Neural crest cell (in vitro differentiated cells): ENCODE results near the gene PRRC2A. TPM values are rescaled to one million over a fixed set of nuclear protein-coding genes. Genes with fewer than 3 reads are reported as not detected.

Experiments
- DNase-seq: peaks from one replicate; pipeline ENCODE4 v3.0.0; 2021; ENCODE audit warnings: low read depth, mixed read lengths, low spot score
- H3K27ac Mint-ChIP-seq: one replicate; pipeline ENCODE4 v1.8.0; 2021; ENCODE audit warnings: mild to moderate bottlenecking, mixed read lengths; ENCODE audit not compliant: unreplicated experiment
- H3K27me3 Mint-ChIP-seq: 2 replicates; pipeline ENCODE4 v1.8.0; 2021; ENCODE audit warnings: low read depth, mild to moderate bottlenecking, mixed read lengths
- H3K36me3 Mint-ChIP-seq: 2 replicates; pipeline ENCODE4 v1.8.0; 2021; ENCODE audit warnings: low read depth, mild to moderate bottlenecking, mixed read lengths
- H3K4me1 Mint-ChIP-seq: 2 replicates; pipeline ENCODE4 v1.8.0; 2021; ENCODE audit warnings: mixed read lengths
- H3K4me3 Mint-ChIP-seq: one replicate; pipeline ENCODE4 v1.8.0; 2021; ENCODE audit warnings: mild to moderate bottlenecking, mixed read lengths
- H3K9me3 Mint-ChIP-seq: 2 replicates; pipeline ENCODE4 v1.8.0; 2021; ENCODE audit warnings: mixed read lengths
- total RNA-seq: library from RNA; stranded (reverse); gene quantifications from 2 replicates; pipeline ENCODE4 v1.2.1, GENCODE V29; 2021
- TF ChIP-seq, protein P1 (sequence below): fragments of 200-600 bp; sonication (generic); conservative IDR thresholded peaks from 2 replicates; pipeline ENCODE4 v1.5.0; 2021; ENCODE audit warnings: antibody characterized with exemption, mild to moderate bottlenecking

The PRRC2A gene
- total RNA-seq, 1 donor from 2014 or later = 356 TPM

DNA sequence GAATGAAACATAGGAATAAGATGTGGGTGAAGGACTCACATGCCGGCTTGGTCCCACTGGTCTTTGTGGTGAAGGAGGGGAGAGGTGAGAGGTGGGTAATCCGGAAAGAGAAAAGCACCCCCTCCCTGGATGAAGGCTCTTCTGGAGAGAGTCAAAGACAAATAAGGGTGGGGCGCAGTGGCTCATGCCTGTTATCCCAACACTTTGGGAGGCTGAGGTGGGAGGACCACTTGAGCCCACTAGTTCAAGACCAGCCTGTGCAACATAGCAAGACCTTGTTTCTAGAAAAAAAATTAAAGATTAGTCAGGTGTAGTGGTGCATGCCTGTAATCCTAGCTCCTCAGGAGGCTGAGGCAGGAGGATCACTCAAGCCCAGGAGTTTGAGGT is 41.4 kb upstream of the PRRC2A start:
- peaks cover 15% of the 10 kb centered on the region for H3K27me3 Mint-ChIP-seq
- H3K4me1 Mint-ChIP-seq = peaks cover 16% of the 10 kb centered on the region
- H3K27ac Mint-ChIP-seq = no peak overlapping the region
- no peak overlapping the region for H3K4me3 Mint-ChIP-seq
- TF ChIP-seq, protein P1, sequence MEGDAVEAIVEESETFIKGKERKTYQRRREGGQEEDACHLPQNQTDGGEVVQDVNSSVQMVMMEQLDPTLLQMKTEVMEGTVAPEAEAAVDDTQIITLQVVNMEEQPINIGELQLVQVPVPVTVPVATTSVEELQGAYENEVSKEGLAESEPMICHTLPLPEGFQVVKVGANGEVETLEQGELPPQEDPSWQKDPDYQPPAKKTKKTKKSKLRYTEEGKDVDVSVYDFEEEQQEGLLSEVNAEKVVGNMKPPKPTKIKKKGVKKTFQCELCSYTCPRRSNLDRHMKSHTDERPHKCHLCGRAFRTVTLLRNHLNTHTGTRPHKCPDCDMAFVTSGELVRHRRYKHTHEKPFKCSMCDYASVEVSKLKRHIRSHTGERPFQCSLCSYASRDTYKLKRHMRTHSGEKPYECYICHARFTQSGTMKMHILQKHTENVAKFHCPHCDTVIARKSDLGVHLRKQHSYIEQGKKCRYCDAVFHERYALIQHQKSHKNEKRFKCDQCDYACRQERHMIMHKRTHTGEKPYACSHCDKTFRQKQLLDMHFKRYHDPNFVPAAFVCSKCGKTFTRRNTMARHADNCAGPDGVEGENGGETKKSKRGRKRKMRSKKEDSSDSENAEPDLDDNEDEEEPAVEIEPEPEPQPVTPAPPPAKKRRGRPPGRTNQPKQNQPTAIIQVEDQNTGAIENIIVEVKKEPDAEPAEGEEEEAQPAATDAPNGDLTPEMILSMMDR = no peak
- DNase-seq = no peak
- H3K36me3 Mint-ChIP-seq = no peaks in the 10 kb centered on the region
- no peaks in the 10 kb centered on the region for H3K9me3 Mint-ChIP-seq

DNA sequence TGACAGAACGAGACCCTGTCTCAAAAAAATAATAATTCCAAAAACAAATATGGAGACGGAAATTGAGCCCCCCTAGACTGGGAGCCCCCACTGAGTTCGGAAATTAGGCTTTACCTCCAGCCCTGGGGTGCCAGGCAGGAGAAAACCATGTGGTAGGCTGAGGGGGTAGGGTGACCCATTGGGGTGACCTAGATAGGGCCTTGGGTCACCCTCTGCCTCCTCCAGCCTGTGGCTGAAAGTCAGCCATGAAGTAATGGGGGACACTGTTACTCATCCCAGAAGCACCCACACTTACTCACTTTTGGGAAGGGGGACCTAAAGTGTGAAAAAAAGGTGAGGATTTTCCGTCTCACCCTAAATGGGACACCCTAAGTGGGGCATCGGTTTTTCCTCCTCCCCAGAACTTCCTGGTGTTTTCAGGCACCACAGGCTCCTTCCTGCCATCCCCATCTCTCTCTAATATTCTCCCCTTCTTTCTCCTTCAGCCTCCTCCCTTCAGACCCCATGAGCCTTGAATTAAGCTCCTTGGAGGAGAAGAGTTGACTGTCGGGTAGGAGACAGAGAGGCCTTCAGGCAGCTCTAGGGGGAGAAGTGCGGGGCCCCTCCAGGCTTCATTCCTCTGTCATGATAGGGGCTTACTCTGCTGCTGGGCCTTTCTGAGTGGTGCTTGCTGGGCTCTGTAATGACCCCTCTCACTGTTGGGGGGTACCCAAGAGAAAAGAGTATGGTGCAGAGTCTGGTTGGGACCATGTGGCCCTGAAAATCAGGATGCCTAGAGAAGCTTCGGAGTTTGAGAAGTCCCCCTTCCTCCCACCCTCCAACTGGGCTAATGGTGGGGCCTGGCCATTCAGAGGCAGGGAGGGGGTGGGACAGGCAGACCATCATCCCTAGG is 40.7 kb upstream of the PRRC2A start:
- Mint-ChIP-seq H3K27me3 (peaks cover 15% of the 10 kb centered on the region), H3K9me3 (no peaks in the 10 kb centered on the region), H3K4me3 (peak overlapping the region; percentile 66), H3K36me3 (no peaks in the 10 kb centered on the region), H3K4me1 (peaks cover 16% of the 10 kb centered on the region), H3K27ac (no peak overlapping the region)
- TF ChIP-seq, protein P1 = no peak
- DNase-seq = no peak

DNA sequence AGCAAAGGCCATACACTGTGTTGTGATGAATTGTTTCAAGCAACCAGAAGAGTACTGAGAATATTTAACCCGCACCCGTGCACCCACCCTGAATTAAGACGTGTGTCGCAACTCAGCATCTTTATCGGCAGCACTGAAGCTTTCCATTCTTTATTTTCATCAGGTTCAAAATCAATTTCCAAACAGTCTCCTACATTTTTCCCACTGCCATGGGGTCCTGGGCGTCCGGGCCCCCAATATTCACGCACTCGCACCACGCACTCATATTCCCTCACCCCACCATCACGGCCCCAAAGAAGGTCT is 40.1 kb upstream of the PRRC2A start:
- H3K4me3 Mint-ChIP-seq = peak overlapping the region; percentile 66
- no peaks in the 10 kb centered on the region for H3K36me3 Mint-ChIP-seq
- TF ChIP-seq, protein P1 = no peak
- DNase-seq = no peak
- peaks cover 16% of the 10 kb centered on the region for H3K4me1 Mint-ChIP-seq
- no peak overlapping the region for H3K27ac Mint-ChIP-seq
- peaks cover 15% of the 10 kb centered on the region for H3K27me3 Mint-ChIP-seq
- H3K9me3 Mint-ChIP-seq = no peaks in the 10 kb centered on the region

DNA sequence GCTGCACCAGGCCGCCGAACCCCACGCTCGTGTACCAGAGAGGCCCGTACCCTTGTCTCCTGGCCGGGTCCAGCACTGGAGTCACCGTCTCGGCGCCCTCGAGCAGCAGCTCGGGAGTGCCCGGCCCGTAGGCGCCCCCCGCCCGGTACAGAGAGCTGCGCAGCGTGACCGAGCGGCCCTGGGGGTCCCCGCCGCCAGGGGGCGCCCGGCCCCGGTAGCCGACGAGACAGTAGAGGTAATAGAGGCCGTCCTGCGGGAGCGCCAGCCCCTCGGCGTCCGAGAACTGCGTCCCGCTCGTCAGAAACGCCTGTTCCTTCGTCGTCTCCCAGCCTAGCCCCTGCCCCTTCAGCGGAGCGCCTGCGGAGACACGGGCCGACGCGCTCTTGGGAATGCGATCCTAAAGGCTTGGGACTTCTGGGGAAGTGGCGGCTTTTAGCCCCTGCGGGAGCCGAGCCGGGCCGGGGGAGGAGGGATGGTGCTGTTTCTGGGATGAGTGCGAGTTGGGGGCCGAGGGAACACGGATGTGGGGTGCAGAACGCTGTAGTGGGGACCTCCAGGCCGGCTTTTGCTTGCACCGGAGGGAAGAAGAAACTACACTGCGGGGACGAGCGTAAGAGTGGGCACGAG is 39.6 kb upstream of the PRRC2A start:
- no peaks in the 10 kb centered on the region for H3K9me3 Mint-ChIP-seq

DNA sequence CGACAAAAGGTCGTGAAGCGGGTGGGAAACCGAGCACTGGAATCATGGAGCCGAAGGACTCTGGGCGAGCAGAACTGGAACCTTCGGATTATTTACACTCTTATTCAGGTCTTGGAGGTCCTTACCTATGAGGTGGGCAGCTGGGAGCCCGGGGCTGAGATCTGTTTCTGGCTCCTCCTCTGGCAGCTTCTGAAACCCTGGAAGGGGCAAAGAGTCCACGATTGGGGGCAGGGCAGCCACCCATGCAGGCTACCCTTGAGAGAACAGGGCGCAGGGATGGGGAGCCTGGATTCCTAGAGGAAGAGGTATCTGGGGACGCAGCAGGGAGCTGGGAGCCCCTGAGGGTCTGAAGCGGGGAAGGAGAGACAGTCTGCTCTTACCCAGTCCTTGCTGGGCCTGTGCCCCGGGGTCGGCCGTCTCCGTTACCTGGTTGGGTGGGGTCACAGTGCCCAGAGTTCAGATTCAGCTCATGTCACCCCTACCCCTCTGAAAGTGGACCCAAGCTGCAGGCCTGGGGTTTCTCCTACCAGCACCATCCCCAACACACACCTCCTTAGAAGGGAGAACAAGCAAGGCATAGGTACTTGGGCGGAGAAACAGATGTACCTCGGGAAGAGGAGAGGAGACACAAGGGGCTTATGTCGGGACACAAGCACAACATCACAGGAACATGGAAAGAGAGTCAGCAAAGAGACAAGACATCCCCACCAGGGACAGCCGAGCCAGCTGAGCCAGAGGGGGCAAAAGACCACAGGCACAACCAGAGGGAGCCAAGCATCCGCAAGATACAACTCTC is 38.9 kb upstream of the PRRC2A start:
- TF ChIP-seq, protein P1 = no peak
- Mint-ChIP-seq H3K4me3 (peak overlapping the region; percentile 97), H3K27ac (peak overlapping the region; percentile 39), H3K36me3 (no peaks in the 10 kb centered on the region), H3K27me3 (peaks cover 15% of the 10 kb centered on the region), H3K9me3 (no peaks in the 10 kb centered on the region), H3K4me1 (peaks cover 16% of the 10 kb centered on the region)
- DNase-seq = no peak

More for the DNA sequence above, 39.6 kb upstream of the PRRC2A start:
- Mint-ChIP-seq H3K27me3 (peaks cover 15% of the 10 kb centered on the region), H3K4me3 (peak overlapping the region; percentile 97), H3K4me1 (peaks cover 16% of the 10 kb centered on the region), H3K36me3 (no peaks in the 10 kb centered on the region), H3K27ac (peak overlapping the region; percentile 39)
- TF ChIP-seq, protein P1 = peak; percentile 100
- peak; percentile 91 for DNase-seq
